K562 (cell line): ENCODE data around the gene TEAD3. TPM values are rescaled to one million over a fixed set of nuclear protein-coding genes. Genes with fewer than 3 reads are reported as not detected.

Experiments
- BRF1 ChIP-seq: IDR thresholded peaks from 3 replicates; pipeline ENCODE4 v1.6.1; 2011; ENCODE audit warnings: borderline replicate concordance, mild to moderate bottlenecking; ENCODE audit not compliant: insufficient read length; ENCODE audit errors: extremely low read depth
- FOXK1 ChIP-seq: sonication (generic); formaldehyde crosslinking; IDR thresholded peaks from 2 replicates; pipeline ENCODE4 v1.8.0; 2022; ENCODE audit warnings: missing genetic modification reagents, mild to moderate bottlenecking, borderline replicate concordance
- FUS ChIP-seq: fragments of 200-400 bp; formaldehyde crosslinking; optimal IDR thresholded peaks from 2 replicates; pipeline ENCODE3; 2017; ENCODE audit warnings: low read depth, low read length
- HSF4 ChIP-seq: fragments of 250-450 bp; sonication (Bioruptor Pico); IDR thresholded peaks from 2 replicates; pipeline ENCODE4 v2.1.2; 2022; ENCODE audit warnings: mild to moderate bottlenecking, moderate library complexity, borderline replicate concordance
- MECOM ChIP-seq: fragments of 250-450 bp; sonication (Bioruptor Pico); IDR thresholded peaks from 2 replicates; pipeline ENCODE4 v1.8.0; 2022; ENCODE audit warnings: inconsistent platforms
- MTA1 ChIP-seq: fragments of 450-650 bp; IDR thresholded peaks from 2 replicates; pipeline ENCODE4 v1.6.1; 2017; ENCODE audit warnings: borderline replicate concordance
- MXD1 ChIP-seq: fragments of 250-450 bp; sonication (Bioruptor Pico); IDR thresholded peaks from 2 replicates; pipeline ENCODE4 v1.8.0; 2021; ENCODE audit warnings: borderline replicate concordance, mild to moderate bottlenecking, moderate library complexity; ENCODE audit not compliant: poor library complexity, severe bottlenecking
- TOE1 ChIP-seq, 2 experiments: fragments of 450-650 bp in 1 of 2; sonication (generic) in 1 of 2; formaldehyde crosslinking in 1 of 2; IDR thresholded peaks; 2 replicates each; pipeline versions ENCODE4 v1.7.1 to v1.8.0; 2016 to 2022; ENCODE audit warnings: borderline replicate concordance in 2 of 2, mild to moderate bottlenecking in 2 of 2, antibody characterized with exemption in 1 of 2, inconsistent platforms in 1 of 2, low read depth in 1 of 2, missing genetic modification reagents in 1 of 2, moderate library complexity in 1 of 2
- YBX1 ChIP-seq: fragments of 450-650 bp; IDR thresholded peaks from 2 replicates; pipeline ENCODE4 v1.7.1; 2016; ENCODE audit warnings: mild to moderate bottlenecking
- ZEB2 ChIP-seq: fragments of 450-650 bp; IDR thresholded peaks from 2 replicates; pipeline ENCODE4 v1.6.1; 2016
- ZNF512 ChIP-seq: IDR thresholded peaks from 2 replicates; pipeline ENCODE4 v1.6.1; 2016; ENCODE audit warnings: missing genetic modification characterization, missing compliant biosample characterization
- polyA plus RNA-seq, 8 experiments: library from polyadenylated mRNA; depleted of rRNA in 4 of 8; stranded (reverse) in 5 of 8; unstranded in 3 of 8; fragments of >200 nt; fragmentation: Nextera tagmentation in 2 of 8; fragmentation: Illumina TruSeq in 1 of 8; extraction: Ambion mirVana in 2 of 8; extraction: Trizol in 1 of 8; gene quantifications; 2 replicates each; pipeline versions ENCODE4 v1.2.1 to v1.2.3, GENCODE V29; 2011 to 2014; ENCODE audit warnings: inconsistent platforms in 1 of 8, missing spikeins in 1 of 8
- total RNA-seq, 7 experiments: library from RNA; depleted of rRNA in 6 of 7; stranded (reverse); fragments of >200 nt in 6 of 7; fragmentation: Illumina TruSeq in 2 of 7; extraction: Trizol in 2 of 7; gene quantifications; 2 replicates each; pipeline versions ENCODE4 v1.2.1 to v1.2.3, GENCODE V29; 2011 to 2021; ENCODE audit warnings: low replicate concordance in 1 of 7
- TF ChIP-seq, protein P1 (sequence below), 2 experiments: IDR thresholded peaks; 2 replicates each; pipeline ENCODE4 v1.6.1; 2011; ENCODE audit warnings: borderline replicate concordance in 1 of 2, control low read depth in 1 of 2, low read depth in 1 of 2, low read length in 1 of 2, mild to moderate bottlenecking in 1 of 2, mixed read lengths in 1 of 2, moderate library complexity in 1 of 2; ENCODE audit not compliant: insufficient read depth in 1 of 2, insufficient read length in 1 of 2, poor library complexity in 1 of 2, severe bottlenecking in 1 of 2; ENCODE audit errors: extremely low read depth in 1 of 2
- TF ChIP-seq, protein P2 (sequence below), 2 experiments: fragments of 450-650 bp; conservative IDR thresholded peaks; 2 replicates each; pipeline ENCODE4 v1.6.1; 2017; ENCODE audit warnings: mild to moderate bottlenecking in 2 of 2, moderate library complexity in 2 of 2

The TEAD3 gene
- total and polyA plus RNA-seq, 9 of the 15 experiments (the other 6 are each of a cell fraction or from before 2014, with no cell fraction given), result 0.63 to 13.2 (median 3.3) TPM

GRCh38 chr6:35497571-35498421 is 917 bp upstream of the TEAD3 start (continued):
- TF ChIP-seq, protein P1, sequence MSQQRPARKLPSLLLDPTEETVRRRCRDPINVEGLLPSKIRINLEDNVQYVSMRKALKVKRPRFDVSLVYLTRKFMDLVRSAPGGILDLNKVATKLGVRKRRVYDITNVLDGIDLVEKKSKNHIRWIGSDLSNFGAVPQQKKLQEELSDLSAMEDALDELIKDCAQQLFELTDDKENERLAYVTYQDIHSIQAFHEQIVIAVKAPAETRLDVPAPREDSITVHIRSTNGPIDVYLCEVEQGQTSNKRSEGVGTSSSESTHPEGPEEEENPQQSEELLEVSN (IDR thresholded peaks at IDR 0.05; ENCODE audit: borderline replicate concordance in 1 of 2, extremely low read depth in 1 of 2, insufficient read depth in 1 of 2, insufficient read length in 1 of 2, low read depth in 1 of 2, low read length in 1 of 2, poor library complexity in 1 of 2, severe bottlenecking in 1 of 2), result peak; percentile 94 to 95
- TF ChIP-seq FOXK1 (CRISPR knock-in tag) (peak; percentile 90), HSF4 (CRISPR knock-in tag) (no peak), YBX1 (no peak), MXD1 (CRISPR knock-in tag) (no peak), ZNF512 (tag) (no peak), BRF1 (no peak), FUS (peak; percentile 31), ZEB2 (no peak), MTA1 (0 out of 2 replicates have a peak, but pooled peaks have one; percentile 9), MECOM (CRISPR knock-in tag) (no peak), TOE1 (IDR thresholded peaks at IDR 0.05; ENCODE audit: borderline replicate concordance) (no peak), TOE1 (CRISPR knock-in tag; IDR thresholded peaks at IDR 0.05; ENCODE audit: borderline replicate concordance, low read depth) (peak; percentile 78; the same call in 1 of the 2 replicates)
- TF ChIP-seq, protein P2, sequence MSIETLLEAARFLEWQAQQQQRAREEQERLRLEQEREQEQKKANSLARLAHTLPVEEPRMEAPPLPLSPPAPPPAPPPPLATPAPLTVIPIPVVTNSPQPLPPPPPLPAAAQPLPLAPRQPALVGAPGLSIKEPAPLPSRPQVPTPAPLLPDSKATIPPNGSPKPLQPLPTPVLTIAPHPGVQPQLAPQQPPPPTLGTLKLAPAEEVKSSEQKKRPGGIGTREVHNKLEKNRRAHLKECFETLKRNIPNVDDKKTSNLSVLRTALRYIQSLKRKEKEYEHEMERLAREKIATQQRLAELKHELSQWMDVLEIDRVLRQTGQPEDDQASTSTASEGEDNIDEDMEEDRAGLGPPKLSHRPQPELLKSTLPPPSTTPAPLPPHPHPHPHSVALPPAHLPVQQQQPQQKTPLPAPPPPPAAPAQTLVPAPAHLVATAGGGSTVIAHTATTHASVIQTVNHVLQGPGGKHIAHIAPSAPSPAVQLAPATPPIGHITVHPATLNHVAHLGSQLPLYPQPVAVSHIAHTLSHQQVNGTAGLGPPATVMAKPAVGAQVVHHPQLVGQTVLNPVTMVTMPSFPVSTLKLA (conservative IDR thresholded peaks at IDR 0.05), result 0 out of 4 replicates have a peak, but pooled peaks of 1 of the 2 experiments have one; percentile 13
